ENCODE measurements around the gene CFDP1.

GRCh38 chr16:75317101-75317522 lies 116.2 kb downstream of the CFDP1 start:
- TF ChIP-seq CTCF (conservative IDR thresholded peaks at IDR 0.05; ENCODE audit: low read depth, low read length) (no peak), EZH2 (IDR thresholded peaks at IDR 0.05; ENCODE audit: borderline replicate concordance, low read depth, low read length, poor library complexity, severe bottlenecking) (no peak)
